ENCODE results near the gene TMEM232. TPM values are rescaled to one million over a fixed set of nuclear protein-coding genes. Genes with fewer than 3 reads are reported as not detected.
A peak's percentile ranks its signal among the peaks of the same experiment; 100 is the strongest.

Gene TMEM232
- polyA plus RNA-seq, 6 donors from 2014 or later = 0.73 to 1.8 (median 1.2) TPM; not detected in 2

GRCh38 chr5:110510146-110510545 lies 216.3 kb downstream of the TMEM232 start:
- peaks cover 0 to 2% (median 0%) of the 10 kb centered on the region in 7 donors for H3K9me3 Mint-ChIP-seq
- no peaks in the 10 kb centered on the region for H3K27me3 Mint-ChIP-seq
- DNase-seq = no peak
- H3K4me1 Mint-ChIP-seq = no peaks in the 10 kb centered on the region
- no peak overlapping the region for H3K27ac Mint-ChIP-seq
- H3K4me3 Mint-ChIP-seq = no peak overlapping the region
- ATAC-seq (ENCODE audit: low read depth in 2 of 2) = no peak
- no peaks in the 10 kb centered on the region for H3K36me3 Mint-ChIP-seq

- Mint-ChIP-seq H3K36me3 (no peaks in the 10 kb centered on the region), H3K4me1 (no peaks in the 10 kb centered on the region), H3K9me3 (peaks cover 0 to 2% (median 0%) of the 10 kb centered on the region in 7 donors), H3K4me3 (no peak overlapping the region), H3K27ac (no peak overlapping the region), H3K27me3 (no peaks in the 10 kb centered on the region)
- DNase-seq (no peak), ATAC-seq (ENCODE audit: low read depth in 2 of 2) (no peak)
Measured at GRCh38 chr5:110507972-110508371, 218.5 kb downstream of the TMEM232 start.

- H3K4me1 Mint-ChIP-seq = no peaks in the 10 kb centered on the region
- H3K36me3 Mint-ChIP-seq = no peaks in the 10 kb centered on the region
- H3K9me3 Mint-ChIP-seq = peaks cover 0 to 2% (median 0%) of the 10 kb centered on the region in 7 donors
- no peak for ATAC-seq (ENCODE audit: low read depth in 2 of 2)
- no peak overlapping the region for H3K27ac Mint-ChIP-seq
- no peaks in the 10 kb centered on the region for H3K27me3 Mint-ChIP-seq
- no peak overlapping the region for H3K4me3 Mint-ChIP-seq
- no peak for DNase-seq
Measured at GRCh38 chr5:110506378-110506777, 220.1 kb downstream of the TMEM232 start.

- Mint-ChIP-seq H3K27ac (no peak overlapping the region), H3K4me1 (no peaks in the 10 kb centered on the region), H3K9me3 (no peaks in the 10 kb centered on the region), H3K36me3 (no peaks in the 10 kb centered on the region), H3K4me3 (no peak overlapping the region), H3K27me3 (no peaks in the 10 kb centered on the region)
- DNase-seq = no peak
- ATAC-seq (ENCODE audit: low read depth in 2 of 2) = no peak
Measured at GRCh38 chr5:110496276-110496675, 230.2 kb downstream of the TMEM232 start.

GRCh38 chr5:110492446-110492845 lies 234.0 kb downstream of the TMEM232 start:
- H3K36me3 Mint-ChIP-seq = no peaks in the 10 kb centered on the region
- ATAC-seq (ENCODE audit: low read depth in 2 of 2) (no peak), DNase-seq (no peak)
- no peaks in the 10 kb centered on the region for H3K27me3 Mint-ChIP-seq
- H3K4me3 Mint-ChIP-seq = no peak overlapping the region
- no peak overlapping the region for H3K27ac Mint-ChIP-seq
- no peaks in the 10 kb centered on the region for H3K4me1 Mint-ChIP-seq
- H3K9me3 Mint-ChIP-seq = peaks cover 0 to 6% (median 0%) of the 10 kb centered on the region in 7 donors

GRCh38 chr5:110478895-110479294 lies 247.6 kb downstream of the TMEM232 start:
- ATAC-seq (ENCODE audit: low read depth in 2 of 2) (no peak), DNase-seq (no peak)
- Mint-ChIP-seq H3K27ac (no peak overlapping the region), H3K36me3 (no peaks in the 10 kb centered on the region), H3K4me1 (no peaks in the 10 kb centered on the region), H3K9me3 (peaks cover 0 to 25% (median 2%) of the 10 kb centered on the region in 7 donors), H3K4me3 (no peak overlapping the region), H3K27me3 (no peaks in the 10 kb centered on the region)

GRCh38 chr5:110477911-110478310 lies 248.6 kb downstream of the TMEM232 start:
- Mint-ChIP-seq H3K4me3 (no peak overlapping the region), H3K4me1 (no peaks in the 10 kb centered on the region), H3K27me3 (no peaks in the 10 kb centered on the region), H3K27ac (no peak overlapping the region), H3K9me3 (peaks cover 0 to 31% (median 2%) of the 10 kb centered on the region in 7 donors), H3K36me3 (no peaks in the 10 kb centered on the region)
- DNase-seq (no peak), ATAC-seq (ENCODE audit: low read depth in 2 of 2) (no peak)

GRCh38 chr5:110476164-110476563 lies 250.3 kb downstream of the TMEM232 start:
- DNase-seq = no peak
- H3K36me3 Mint-ChIP-seq = peaks cover 0 to 11% of the 10 kb centered on the region in 2 donors
- H3K4me1 Mint-ChIP-seq = no peaks in the 10 kb centered on the region
- no peak overlapping the region for H3K4me3 Mint-ChIP-seq
- no peaks in the 10 kb centered on the region for H3K27me3 Mint-ChIP-seq
- H3K9me3 Mint-ChIP-seq = peaks cover 5 to 37% (median 12%) of the 10 kb centered on the region in 7 donors
- ATAC-seq (ENCODE audit: low read depth in 2 of 2) = no peak
- H3K27ac Mint-ChIP-seq = no peak overlapping the region

GRCh38 chr5:110475529-110475928 lies 250.9 kb downstream of the TMEM232 start:
- no peaks in the 10 kb centered on the region for H3K4me1 Mint-ChIP-seq
- no peak overlapping the region for H3K4me3 Mint-ChIP-seq
- H3K27me3 Mint-ChIP-seq = no peaks in the 10 kb centered on the region
- H3K27ac Mint-ChIP-seq = no peak overlapping the region
- ATAC-seq (ENCODE audit: low read depth in 2 of 2) (no peak), DNase-seq (no peak)
- H3K36me3 Mint-ChIP-seq = peaks cover 0 to 17% of the 10 kb centered on the region in 2 donors
- peaks cover 10 to 43% (median 18%) of the 10 kb centered on the region in 7 donors for H3K9me3 Mint-ChIP-seq

GRCh38 chr5:110469486-110469885 lies 257.0 kb downstream of the TMEM232 start:
- H3K27me3 Mint-ChIP-seq = peaks cover 0 to 5% (median 0%) of the 10 kb centered on the region in 3 donors
- no peak overlapping the region for H3K27ac Mint-ChIP-seq
- no peak overlapping the region for H3K4me3 Mint-ChIP-seq
- no peaks in the 10 kb centered on the region for H3K4me1 Mint-ChIP-seq
- ATAC-seq (ENCODE audit: low read depth in 2 of 2) = no peak
- peaks cover 0 to 21% of the 10 kb centered on the region in 2 donors for H3K36me3 Mint-ChIP-seq
- H3K9me3 Mint-ChIP-seq = peaks cover 11 to 40% (median 18%) of the 10 kb centered on the region in 7 donors
- DNase-seq = no peak

GRCh38 chr5:110463106-110463505 lies 263.4 kb downstream of the TMEM232 start:
- no peak overlapping the region for H3K27ac Mint-ChIP-seq
- ATAC-seq (ENCODE audit: low read depth in 2 of 2) (no peak), DNase-seq (no peak)
- H3K27me3 Mint-ChIP-seq = peaks cover 0 to 5% (median 0%) of the 10 kb centered on the region in 3 donors
- no peak overlapping the region for H3K4me3 Mint-ChIP-seq
- no peaks in the 10 kb centered on the region for H3K36me3 Mint-ChIP-seq
- H3K9me3 Mint-ChIP-seq = no peaks in the 10 kb centered on the region
- H3K4me1 Mint-ChIP-seq = no peaks in the 10 kb centered on the region

- Mint-ChIP-seq H3K4me1 (no peaks in the 10 kb centered on the region), H3K36me3 (no peaks in the 10 kb centered on the region), H3K27ac (no peak overlapping the region), H3K27me3 (peaks cover 0 to 5% (median 0%) of the 10 kb centered on the region in 3 donors), H3K9me3 (no peaks in the 10 kb centered on the region), H3K4me3 (no peak overlapping the region)
- no peak for DNase-seq
- no peak for ATAC-seq (ENCODE audit: low read depth in 2 of 2)
Measured at GRCh38 chr5:110460837-110461236, 265.6 kb downstream of the TMEM232 start.

- no peaks in the 10 kb centered on the region for H3K4me1 Mint-ChIP-seq
- no peaks in the 10 kb centered on the region for H3K36me3 Mint-ChIP-seq
- no peak for ATAC-seq (ENCODE audit: low read depth in 2 of 2)
- no peak overlapping the region for H3K27ac Mint-ChIP-seq
- no peaks in the 10 kb centered on the region for H3K9me3 Mint-ChIP-seq
- H3K4me3 Mint-ChIP-seq = no peak overlapping the region
- DNase-seq = no peak
- no peaks in the 10 kb centered on the region for H3K27me3 Mint-ChIP-seq
Measured at GRCh38 chr5:110458313-110458712, 268.2 kb downstream of the TMEM232 start.

- DNase-seq = no peak
- Mint-ChIP-seq H3K4me1 (no peaks in the 10 kb centered on the region), H3K9me3 (peaks cover 0 to 4% (median 2%) of the 10 kb centered on the region in 7 donors), H3K27me3 (peaks cover 0 to 5% (median 0%) of the 10 kb centered on the region in 3 donors), H3K27ac (no peak overlapping the region), H3K36me3 (no peaks in the 10 kb centered on the region), H3K4me3 (peak overlapping the region in 1 of 8 donors; percentile 66)
- no peak for ATAC-seq (ENCODE audit: low read depth in 2 of 2)
Measured at GRCh38 chr5:110442856-110443255, 283.6 kb downstream of the TMEM232 start.

- H3K36me3 Mint-ChIP-seq = no peaks in the 10 kb centered on the region
- H3K4me1 Mint-ChIP-seq = no peaks in the 10 kb centered on the region
- ATAC-seq (ENCODE audit: low read depth in 2 of 2) (no peak), DNase-seq (no peak)
- peaks cover 0 to 6% (median 3%) of the 10 kb centered on the region in 7 donors for H3K9me3 Mint-ChIP-seq
- H3K4me3 Mint-ChIP-seq = no peak overlapping the region
- no peak overlapping the region for H3K27ac Mint-ChIP-seq
- H3K27me3 Mint-ChIP-seq = peaks cover 0 to 5% (median 0%) of the 10 kb centered on the region in 3 donors
Measured at GRCh38 chr5:110441035-110441434, 285.4 kb downstream of the TMEM232 start.

All from naive B cell (primary cell).